HG02763 (cell line): Measurements from ENCODE around the gene DERL2.

ENCODE experiments used
- ATAC-seq: cut with Tn5 transposase; IDR thresholded peaks from one replicate; pipeline ENCODE4 v1.9.1; 2021; ENCODE audit warnings: mild to moderate bottlenecking, moderate library complexity; ENCODE audit not compliant: unreplicated experiment

The DERL2 gene

GRCh38 chr17:5502552-5502951 lies 16.6 kb upstream of the DERL2 start:
- no peak for ATAC-seq

GRCh38 chr17:5501685-5502084 lies 15.7 kb upstream of the DERL2 start:
- no peak for ATAC-seq

GRCh38 chr17:5500589-5501391 lies 14.8 kb upstream of the DERL2 start:
- no peak for ATAC-seq

- ATAC-seq = no peak
Observed at GRCh38 chr17:5500247-5500588, 14.2 kb upstream of the DERL2 start.

- no peak for ATAC-seq
Observed at GRCh38 chr17:5499476-5500231, 13.7 kb upstream of the DERL2 start.

GRCh38 chr17:5492970-5493369 lies 7.0 kb upstream of the DERL2 start:
- ATAC-seq = no peak

- no peak for ATAC-seq
Observed at GRCh38 chr17:5488752-5489151, 2.8 kb upstream of the DERL2 start.

GRCh38 chr17:5486206-5487124 lies 487 bp upstream of the DERL2 start, which contains the start of gene MIS12:
Gene MIS12 (plus strand): TSS chr17:5486566. CDS start chr17:5488863, 2,297 bp downstream.
- ATAC-seq = peak; percentile 87

GRCh38 chr17:5481451-5481850 lies 4.5 kb downstream of the DERL2 start:
- ATAC-seq = no peak

- no peak for ATAC-seq
Observed at GRCh38 chr17:5480962-5481361, 5.0 kb downstream of the DERL2 start.

GRCh38 chr17:5478992-5479391 lies 7.0 kb downstream of the DERL2 start:
- ATAC-seq = no peak

- no peak for ATAC-seq
Observed at GRCh38 chr17:5473906-5474305, 12.1 kb downstream of the DERL2 start.

- no peak for ATAC-seq
Observed at GRCh38 chr17:5472511-5472910, 13.5 kb downstream of the DERL2 start.

GRCh38 chr17:5468075-5468473 lies 17.9 kb downstream of the DERL2 start:
- ATAC-seq = no peak

- ATAC-seq = no peak
Observed at GRCh38 chr17:5467416-5467815, 18.6 kb downstream of the DERL2 start.

- no peak for ATAC-seq
Observed at GRCh38 chr17:5466295-5466694, 19.7 kb downstream of the DERL2 start.

GRCh38 chr17:5464717-5465507 lies 21.1 kb downstream of the DERL2 start:
- no peak for ATAC-seq

- no peak for ATAC-seq
Observed at GRCh38 chr17:5446786-5447185, 39.2 kb downstream of the DERL2 start.

- no peak for ATAC-seq
Observed at GRCh38 chr17:5444209-5444608, 41.8 kb downstream of the DERL2 start.

GRCh38 chr17:5443728-5444127 lies 42.2 kb downstream of the DERL2 start:
- no peak for ATAC-seq

GRCh38 chr17:5439446-5439764 lies 46.6 kb downstream of the DERL2 start:
- no peak for ATAC-seq
